Measurements from ENCODE around the gene EPHA7.

- TF ChIP-seq CTCF (IDR thresholded peaks at IDR 0.05) (no peak), POLR2A (IDR thresholded peaks at IDR 0.05) (no peak)
Observed at GRCh38 chr6:93252930-93253329, 166.4 kb downstream of the EPHA7 start.
